Stimulated activated naive CD8-positive, alpha-beta T cell treated with anti-CD3 and anti-CD28 coated beads, Interleukin-15, amount 100 ng/mL, for 72 hours (primary cell): ENCODE results near the gene DNAJC22.

Source experiments
- ATAC-seq: fragments of 150-1000 bp; cut with Tn5 transposase; 2 replicates; pipeline ENCODE4 v1.10.0; 2021; ENCODE audit warnings: mild to moderate bottlenecking, moderate library complexity
- DNase-seq, 2 donors: peaks; one replicate each; pipeline ENCODE4 v3.0.0; 2021 to 2022
- H3K27ac Mint-ChIP-seq, 2 donors: one replicate each; pipeline ENCODE4 v1.8.0; 2022; ENCODE audit warnings: mild to moderate bottlenecking in 2 of 2, mixed read lengths in 2 of 2, moderate library complexity in 2 of 2
- H3K27me3 Mint-ChIP-seq: one replicate; pipeline ENCODE4 v1.8.0; 2022; ENCODE audit warnings: mixed read lengths
- H3K4me1 Mint-ChIP-seq: one replicate; pipeline ENCODE4 v1.8.0; 2022; ENCODE audit warnings: mild to moderate bottlenecking, mixed read lengths
- H3K4me3 Mint-ChIP-seq, 2 donors: one replicate each; pipeline ENCODE4 v1.8.0; 2022; ENCODE audit warnings: mild to moderate bottlenecking in 2 of 2, mixed read lengths in 2 of 2, moderate library complexity in 1 of 2
- H3K9me3 Mint-ChIP-seq, 2 donors: one replicate each; pipeline ENCODE4 v1.8.0; 2022; ENCODE audit warnings: mixed read lengths in 2 of 2

Gene DNAJC22

GRCh38 chr12:49347311-49348193 lies 864 bp downstream of the DNAJC22 start:
- Mint-ChIP-seq H3K27me3 (peaks cover 98% of the 10 kb centered on the region), H3K27ac (peak overlapping the region in 1 of 2 donors; percentile 82), H3K9me3 (no peaks in the 10 kb centered on the region), H3K4me1 (peaks cover 49% of the 10 kb centered on the region), H3K4me3 (peak overlapping the region; percentile 81 to 92)
- DNase-seq (peak; percentile 84 to 86), ATAC-seq (peak; percentile 86)

- Mint-ChIP-seq H3K4me3 (no peak overlapping the region), H3K9me3 (no peaks in the 10 kb centered on the region), H3K27me3 (peaks cover 94% of the 10 kb centered on the region), H3K27ac (no peak overlapping the region), H3K4me1 (peaks cover 37% of the 10 kb centered on the region)
- no peak for DNase-seq
- ATAC-seq: no peak
Observed at GRCh38 chr12:49348781-49349180, 2.1 kb downstream of the DNAJC22 start.

- peaks cover 32% of the 10 kb centered on the region for H3K4me1 Mint-ChIP-seq
- no peak overlapping the region for H3K4me3 Mint-ChIP-seq
- peaks cover 89% of the 10 kb centered on the region for H3K27me3 Mint-ChIP-seq
- ATAC-seq (no peak), DNase-seq (peak in 1 of 2 donors; percentile 7)
- no peak overlapping the region for H3K27ac Mint-ChIP-seq
- H3K9me3 Mint-ChIP-seq: no peaks in the 10 kb centered on the region
Observed at GRCh38 chr12:49349266-49349665, 2.6 kb downstream of the DNAJC22 start.

DNA sequence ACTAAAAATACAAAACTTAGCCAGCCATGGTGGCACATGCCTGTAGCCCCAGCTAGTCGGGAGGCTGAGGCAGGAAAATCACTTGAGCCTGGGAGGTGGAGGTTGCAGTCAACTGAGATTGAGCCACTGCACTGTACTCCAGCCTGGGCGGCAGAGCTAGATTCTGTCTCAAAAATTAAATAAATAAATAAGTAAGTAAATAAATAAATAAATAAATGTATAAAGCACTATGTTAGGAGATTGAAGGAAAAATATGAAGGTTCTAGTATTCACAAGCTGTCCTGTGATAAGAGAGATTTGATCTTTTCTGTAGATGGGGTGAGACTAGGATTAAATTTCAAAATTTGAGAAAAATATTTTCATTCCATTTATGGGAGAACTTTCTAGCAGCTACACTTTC lies 5.7 kb downstream of the DNAJC22 start:
- no peak for ATAC-seq
- Mint-ChIP-seq H3K4me1 (peaks cover 9% of the 10 kb centered on the region), H3K27me3 (peaks cover 65% of the 10 kb centered on the region), H3K27ac (no peak overlapping the region), H3K9me3 (no peaks in the 10 kb centered on the region), H3K4me3 (no peak overlapping the region)
- DNase-seq: no peak

- H3K27me3 Mint-ChIP-seq: peaks cover 39% of the 10 kb centered on the region
- H3K9me3 Mint-ChIP-seq: no peaks in the 10 kb centered on the region
- H3K4me1 Mint-ChIP-seq: peaks cover 8% of the 10 kb centered on the region
- H3K4me3 Mint-ChIP-seq: no peak overlapping the region
- no peak overlapping the region for H3K27ac Mint-ChIP-seq
- ATAC-seq: no peak
- DNase-seq: no peak
Observed at GRCh38 chr12:49355913-49356312, 9.2 kb downstream of the DNAJC22 start.

- DNase-seq (no peak), ATAC-seq (no peak)
- Mint-ChIP-seq H3K27me3 (peaks cover 27% of the 10 kb centered on the region), H3K9me3 (no peaks in the 10 kb centered on the region), H3K27ac (no peak overlapping the region), H3K4me3 (no peak overlapping the region), H3K4me1 (peaks cover 8% of the 10 kb centered on the region)
Observed at GRCh38 chr12:49357103-49357678, 10.5 kb downstream of the DNAJC22 start.

- H3K9me3 Mint-ChIP-seq: no peaks in the 10 kb centered on the region
- ATAC-seq (peak; percentile 94), DNase-seq (peak; percentile 57 to 66)
- H3K4me3 Mint-ChIP-seq: no peak overlapping the region
- peaks cover 17% of the 10 kb centered on the region for H3K27me3 Mint-ChIP-seq
- H3K4me1 Mint-ChIP-seq: peaks cover 8% of the 10 kb centered on the region
- H3K27ac Mint-ChIP-seq: no peak overlapping the region
Observed at GRCh38 chr12:49358483-49359141, 11.9 kb downstream of the DNAJC22 start.

DNA sequence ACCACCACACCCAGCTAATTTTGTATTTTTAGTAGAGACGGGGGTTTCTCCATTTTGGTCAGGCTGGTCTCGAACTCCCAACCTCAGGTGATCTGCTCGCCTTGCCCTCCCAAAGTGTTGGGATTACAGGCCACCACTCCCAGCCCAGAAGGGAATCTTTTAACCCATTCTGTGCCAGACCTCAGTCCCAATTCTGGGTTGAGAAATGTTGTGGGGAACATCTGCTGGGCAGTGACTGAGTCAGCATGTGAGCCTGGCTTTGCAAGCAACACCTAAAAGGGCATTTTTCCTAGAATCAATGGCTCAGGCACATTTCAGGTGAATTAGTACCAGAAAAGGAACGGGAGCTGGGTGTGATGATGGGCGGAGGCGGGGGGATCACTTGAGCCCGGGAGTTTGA lies 13.0 kb downstream of the DNAJC22 start:
- Mint-ChIP-seq H3K4me3 (no peak overlapping the region), H3K9me3 (no peaks in the 10 kb centered on the region), H3K27ac (no peak overlapping the region), H3K27me3 (peaks cover 17% of the 10 kb centered on the region), H3K4me1 (peaks cover 8% of the 10 kb centered on the region)
- DNase-seq (no peak), ATAC-seq (no peak)

DNA sequence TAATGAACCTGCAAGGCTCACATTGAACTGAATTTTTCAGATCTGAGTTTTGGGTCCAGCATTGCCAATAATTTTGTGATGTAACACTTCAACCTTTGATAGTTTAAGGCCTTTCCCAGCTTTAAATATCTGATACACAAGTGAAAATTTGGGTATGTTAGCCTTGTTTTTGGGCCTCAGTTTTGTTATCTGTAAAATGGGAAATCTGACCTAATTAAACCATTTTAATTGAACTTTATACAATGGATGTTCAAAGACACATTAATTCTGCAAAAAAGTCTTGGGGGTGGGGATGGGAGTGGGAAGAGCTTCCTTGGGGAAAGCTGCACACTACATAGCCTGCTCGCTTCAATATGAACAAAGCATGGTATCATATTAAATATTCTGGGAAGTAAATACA lies 15.4 kb downstream of the DNAJC22 start:
- no peak for DNase-seq
- Mint-ChIP-seq H3K9me3 (no peaks in the 10 kb centered on the region), H3K4me1 (peaks cover 20% of the 10 kb centered on the region), H3K27me3 (peaks cover 10% of the 10 kb centered on the region), H3K4me3 (no peak overlapping the region), H3K27ac (no peak overlapping the region)
- ATAC-seq: no peak

DNA sequence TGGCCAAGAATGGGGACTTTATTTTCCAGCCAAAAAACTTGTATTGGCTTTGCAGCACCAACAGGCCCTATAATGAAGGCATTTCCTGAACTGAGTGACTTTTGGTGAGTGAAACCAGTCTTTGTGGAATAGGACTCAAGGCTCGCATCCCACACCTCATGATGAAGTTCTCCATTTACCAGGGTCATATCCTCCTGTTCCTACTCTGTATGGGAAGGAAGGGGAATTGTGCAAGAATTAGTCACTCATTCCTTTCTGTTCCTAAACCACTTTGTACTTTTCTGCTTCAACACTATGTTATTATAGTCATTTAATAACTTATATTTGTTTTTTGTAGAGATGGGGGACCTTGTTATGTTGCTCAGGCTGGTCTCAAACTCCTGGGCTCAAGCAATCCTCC lies 18.3 kb downstream of the DNAJC22 start:
- no peak for DNase-seq
- H3K4me3 Mint-ChIP-seq: no peak overlapping the region
- ATAC-seq: no peak
- H3K27ac Mint-ChIP-seq: no peak overlapping the region
- H3K4me1 Mint-ChIP-seq: peaks cover 38% of the 10 kb centered on the region
- no peaks in the 10 kb centered on the region for H3K27me3 Mint-ChIP-seq
- H3K9me3 Mint-ChIP-seq: no peaks in the 10 kb centered on the region

DNA sequence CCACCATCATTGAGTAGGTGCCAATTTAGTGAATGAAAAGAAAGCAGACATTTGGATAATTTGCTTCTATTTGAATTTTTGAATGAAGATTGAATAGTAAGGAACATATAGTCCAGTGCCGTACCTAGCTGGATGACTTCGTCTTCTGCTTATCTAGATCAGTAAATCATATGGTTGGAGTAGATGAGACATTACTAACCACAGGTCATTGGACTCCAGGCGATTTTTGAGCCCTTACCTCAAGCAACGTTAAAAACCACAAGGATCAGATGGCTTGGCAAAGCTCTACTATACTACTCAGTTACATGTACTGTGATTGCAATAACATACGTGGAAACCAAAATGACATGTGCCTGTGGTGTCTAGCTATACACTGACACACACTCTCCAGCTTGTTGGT lies 18.9 kb downstream of the DNAJC22 start:
- DNase-seq: no peak
- Mint-ChIP-seq H3K9me3 (no peaks in the 10 kb centered on the region), H3K4me1 (peaks cover 38% of the 10 kb centered on the region), H3K4me3 (peak overlapping the region in 1 of 2 donors; percentile 84), H3K27me3 (no peaks in the 10 kb centered on the region), H3K27ac (peak overlapping the region in 1 of 2 donors; percentile 98)
- no peak for ATAC-seq

- ATAC-seq (peak; percentile 33), DNase-seq (no peak)
- Mint-ChIP-seq H3K27ac (peak overlapping the region; percentile 98), H3K27me3 (no peaks in the 10 kb centered on the region), H3K9me3 (no peaks in the 10 kb centered on the region), H3K4me1 (peaks cover 38% of the 10 kb centered on the region), H3K4me3 (peak overlapping the region; percentile 78 to 84)
Observed at GRCh38 chr12:49366096-49366651, 19.5 kb downstream of the DNAJC22 start.

- Mint-ChIP-seq H3K9me3 (no peaks in the 10 kb centered on the region), H3K27ac (peak overlapping the region; percentile 98), H3K27me3 (no peaks in the 10 kb centered on the region), H3K4me3 (peak overlapping the region; percentile 78 to 84), H3K4me1 (peaks cover 44% of the 10 kb centered on the region)
- DNase-seq (peak; percentile 89 to 91), ATAC-seq (peak; percentile 89)
Observed at GRCh38 chr12:49366652-49367380, 20.1 kb downstream of the DNAJC22 start.

- ATAC-seq: no peak
- H3K27me3 Mint-ChIP-seq: no peaks in the 10 kb centered on the region
- H3K9me3 Mint-ChIP-seq: no peaks in the 10 kb centered on the region
- peak within 1 kb of the TSS; percentile 98 for H3K27ac Mint-ChIP-seq
- H3K4me1 Mint-ChIP-seq: peaks cover 44% of the 10 kb centered on the region
- peak within 1 kb of the TSS; percentile 78 to 84 for H3K4me3 Mint-ChIP-seq
- no peak for DNase-seq
Observed at GRCh38 chr12:49367381-49368239, 20.9 kb downstream of the DNAJC22 start, which contains the start of gene SPATS2. Gene SPATS2 (plus strand): TSS chr12:49367462. CDS start chr12:49461013, 93,551 bp downstream.
